Measurements from ENCODE around the gene TEFM. TPM values are rescaled to one million over a fixed set of nuclear protein-coding genes. Genes with fewer than 3 reads are reported as not detected.

TEFM gene
- total and polyA plus RNA-seq, 2 donors (not counting 3 experiments of a cell fraction or from before 2014, with no cell fraction given), result 4.8 to 12.7 TPM

- H4K20me1 ChIP-seq (replicated peaks; ENCODE audit: control insufficient read depth, extremely low read depth, insufficient read depth, low read length), result no peaks in the 10 kb centered on the region
- peaks cover 15 to 18% of the 10 kb centered on the region in 2 experiments for H3K27me3 ChIP-seq (ENCODE audit: control insufficient read depth in 2 of 2, insufficient read depth in 2 of 2, low read length in 2 of 2)
- H3K27ac ChIP-seq (ENCODE audit: insufficient read depth, low read depth, low read length), result no peak overlapping the region
- H3K4me2 ChIP-seq (ENCODE audit: insufficient read depth, low read length), result no peak overlapping the region
- H3K4me1 ChIP-seq (ENCODE audit: control insufficient read depth, extremely low read depth, insufficient read depth, low read length), result peaks cover 9% of the 10 kb centered on the region
- TF ChIP-seq POLR2AphosphoS5 (IDR thresholded peaks at IDR 0.05; ENCODE audit: insufficient read depth, low read depth, low read length), result no peak
- no peak for TF ChIP-seq POLR2A (IDR thresholded peaks at IDR 0.05; ENCODE audit: low read depth, low read length)
- TF ChIP-seq GATA2 (IDR thresholded peaks at IDR 0.05; ENCODE audit: insufficient read depth, insufficient read length, low read depth, low read length), result no peak
- TF ChIP-seq FOS (IDR thresholded peaks at IDR 0.05; ENCODE audit: borderline replicate concordance, insufficient read depth, low read length), result no peak
- intact Hi-C loops (cut with micrococcal nuclease) (no loop called here), dilution Hi-C loops (cut with MboI; ENCODE audit: extremely low pct_ligation_motif_present, low sequenced_read_pairs) (no loop called here)
- FAIRE-seq (no peak), DNase-seq (ENCODE audit: low read depth, low spot score) (no peak)
- no peaks in the 10 kb centered on the region for H3K9me3 ChIP-seq (replicated peaks; ENCODE audit: control insufficient read depth, insufficient read depth, low read length)
- ChIA-PET CTCF (no interaction called here), POLR2A (no interaction called here)
- H3K9ac ChIP-seq (replicated peaks; ENCODE audit: extremely low read depth, insufficient read depth, low read length), result no peak overlapping the region
- H3K36me3 ChIP-seq (ENCODE audit: control insufficient read depth in 2 of 2, extremely low read depth in 1 of 2, insufficient read depth in 2 of 2, low read length in 2 of 2), result no peaks in the 10 kb centered on the region
- H2AFZ ChIP-seq (ENCODE audit: low read depth, low read length), result no peak overlapping the region
- H3K79me2 ChIP-seq (ENCODE audit: control insufficient read depth, insufficient read depth, low read length), result no peaks in the 10 kb centered on the region
- no TSS peak for BruUV-seq (replicated peaks)
- no peak overlapping the region for H3K4me3 ChIP-seq (replicated peaks in 1 of 3; ENCODE audit: insufficient read depth in 1 of 3, low read depth in 1 of 3, low read length in 3 of 3)
- H3K9me1 ChIP-seq (replicated peaks; ENCODE audit: control insufficient read depth, extremely low read depth, insufficient read depth, low read length), result no peaks in the 10 kb centered on the region
Measured at GRCh38 chr17:30926516-30926915, 20.5 kb upstream of the TEFM start.

GRCh38 chr17:30924341-30924740, 18.3 kb upstream of the TEFM start:
- TF ChIP-seq MYC (IDR thresholded peaks at IDR 0.05; ENCODE audit: low read depth, low read length) (no peak), FOS (IDR thresholded peaks at IDR 0.05; ENCODE audit: borderline replicate concordance, insufficient read depth, low read length) (no peak), POLR2A (IDR thresholded peaks at IDR 0.05; ENCODE audit: low read depth, low read length) (no peak)
- H3K9me3 ChIP-seq (replicated peaks; ENCODE audit: control insufficient read depth, insufficient read depth, low read length), result no peaks in the 10 kb centered on the region
- H3K9me1 ChIP-seq (replicated peaks; ENCODE audit: control insufficient read depth, extremely low read depth, insufficient read depth, low read length), result no peaks in the 10 kb centered on the region
- no TSS peak for BruUV-seq (replicated peaks)
- ChIA-PET POLR2A (no interaction called here), CTCF (interaction anchor here (0.9 to 1.0 kb wide), 2 partner anchors 9 to 14 kb away, joined by 3 to 4 read pairs; no protein-coding TSS in a partner anchor)
- no peaks in the 10 kb centered on the region for H3K79me2 ChIP-seq (ENCODE audit: control insufficient read depth, insufficient read depth, low read length)
- H3K4me2 ChIP-seq (ENCODE audit: insufficient read depth, low read length), result no peak overlapping the region
- H4K20me1 ChIP-seq (replicated peaks; ENCODE audit: control insufficient read depth, extremely low read depth, insufficient read depth, low read length), result no peaks in the 10 kb centered on the region
- intact Hi-C loops (cut with micrococcal nuclease), result no loop called here
- no peak for FAIRE-seq
- no peak overlapping the region for H3K9ac ChIP-seq (replicated peaks; ENCODE audit: extremely low read depth, insufficient read depth, low read length)
- DNase-seq (ENCODE audit: low read depth, low spot score), result no peak
- peaks cover 19% of the 10 kb centered on the region for H3K4me1 ChIP-seq (ENCODE audit: control insufficient read depth, extremely low read depth, insufficient read depth, low read length)
- H2AFZ ChIP-seq (ENCODE audit: low read depth, low read length), result no peak overlapping the region
- no peak overlapping the region for H3K27ac ChIP-seq (ENCODE audit: insufficient read depth, low read depth, low read length)
- H3K27me3 ChIP-seq (ENCODE audit: control insufficient read depth in 2 of 2, insufficient read depth in 2 of 2, low read length in 2 of 2), result peaks cover 10 to 18% of the 10 kb centered on the region in 2 experiments
- no peaks in the 10 kb centered on the region for H3K36me3 ChIP-seq (ENCODE audit: control insufficient read depth in 2 of 2, extremely low read depth in 1 of 2, insufficient read depth in 2 of 2, low read length in 2 of 2)
- H3K4me3 ChIP-seq (replicated peaks in 1 of 3; ENCODE audit: insufficient read depth in 1 of 3, low read depth in 1 of 3, low read length in 3 of 3), result no peak overlapping the region
- dilution Hi-C loops (cut with MboI; ENCODE audit: extremely low pct_ligation_motif_present, low sequenced_read_pairs), result no loop called here

Measured in endothelial cell of umbilical vein (primary cell).